H1 (cell line): ENCODE data around the gene FAM53A.

Experiments
- CBX5 ChIP-seq: fragments of 300-800, 300-1000 bp; sonication (generic); IDR thresholded peaks from 2 replicates; pipeline ENCODE4 v1.7.1; 2016; ENCODE audit warnings: antibody characterized with exemption, low read length, low read depth
- TF ChIP-seq, protein P1 (sequence below), 3 experiments: IDR thresholded peaks; 1 replicate in 2 of 3; 2 replicates in 1 of 3; pipeline versions ENCODE4 v1.5.1 to v1.6.1; 2011; ENCODE audit warnings: low read length in 3 of 3, mild to moderate bottlenecking in 3 of 3, inconsistent platforms in 2 of 3, low read depth in 1 of 3, moderate library complexity in 1 of 3; ENCODE audit not compliant: insufficient read depth in 1 of 3; ENCODE audit errors: control extremely low read depth in 1 of 3

DNA sequence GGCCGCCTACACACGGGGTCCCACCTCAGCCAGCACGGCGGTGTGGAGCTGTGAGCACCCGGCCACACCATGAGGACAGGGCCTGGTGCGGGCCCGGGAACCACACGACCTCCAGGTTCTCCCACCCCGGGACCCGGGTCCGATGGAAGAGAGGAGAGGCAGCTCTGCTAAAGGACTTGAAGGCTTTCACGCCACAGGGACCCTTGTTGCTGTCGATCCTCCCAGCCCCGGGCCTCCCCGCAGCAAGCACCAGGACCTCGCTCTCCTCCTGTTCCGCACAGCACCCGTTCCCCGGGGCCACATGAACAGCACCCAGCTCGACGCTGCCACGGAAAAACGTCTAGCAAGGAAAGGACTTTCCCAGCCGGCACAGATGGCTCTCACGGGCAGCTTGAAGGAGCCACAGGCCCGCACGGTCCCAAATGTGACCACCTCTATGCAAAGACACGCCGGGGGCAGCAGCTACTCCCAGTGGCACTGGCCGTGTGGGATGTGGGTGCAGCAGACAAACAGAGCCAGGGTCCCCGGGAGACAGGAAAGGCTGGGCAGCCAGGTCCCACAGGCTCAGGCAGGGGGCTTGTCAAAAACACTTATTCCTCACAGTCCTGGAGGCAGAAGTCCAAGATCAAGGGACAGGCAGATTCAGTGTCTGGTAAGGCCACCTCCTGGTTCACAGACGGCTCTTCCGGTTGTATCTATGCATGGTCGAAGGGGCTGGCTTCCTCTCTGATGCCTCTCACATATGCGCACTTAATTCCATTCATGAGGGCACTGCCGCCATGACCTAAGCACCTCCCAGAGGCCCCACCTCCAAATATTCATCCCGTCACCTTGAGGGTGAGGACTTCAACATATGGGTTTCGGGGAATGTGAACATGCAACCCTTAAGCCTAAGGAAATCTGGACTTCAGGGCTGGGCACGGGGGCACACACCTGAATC lies 24.7 kb downstream of the FAM53A start:
- TF ChIP-seq, protein P1, sequence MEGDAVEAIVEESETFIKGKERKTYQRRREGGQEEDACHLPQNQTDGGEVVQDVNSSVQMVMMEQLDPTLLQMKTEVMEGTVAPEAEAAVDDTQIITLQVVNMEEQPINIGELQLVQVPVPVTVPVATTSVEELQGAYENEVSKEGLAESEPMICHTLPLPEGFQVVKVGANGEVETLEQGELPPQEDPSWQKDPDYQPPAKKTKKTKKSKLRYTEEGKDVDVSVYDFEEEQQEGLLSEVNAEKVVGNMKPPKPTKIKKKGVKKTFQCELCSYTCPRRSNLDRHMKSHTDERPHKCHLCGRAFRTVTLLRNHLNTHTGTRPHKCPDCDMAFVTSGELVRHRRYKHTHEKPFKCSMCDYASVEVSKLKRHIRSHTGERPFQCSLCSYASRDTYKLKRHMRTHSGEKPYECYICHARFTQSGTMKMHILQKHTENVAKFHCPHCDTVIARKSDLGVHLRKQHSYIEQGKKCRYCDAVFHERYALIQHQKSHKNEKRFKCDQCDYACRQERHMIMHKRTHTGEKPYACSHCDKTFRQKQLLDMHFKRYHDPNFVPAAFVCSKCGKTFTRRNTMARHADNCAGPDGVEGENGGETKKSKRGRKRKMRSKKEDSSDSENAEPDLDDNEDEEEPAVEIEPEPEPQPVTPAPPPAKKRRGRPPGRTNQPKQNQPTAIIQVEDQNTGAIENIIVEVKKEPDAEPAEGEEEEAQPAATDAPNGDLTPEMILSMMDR (IDR thresholded peaks at IDR 0.05; ENCODE audit: control extremely low read depth in 1 of 3, insufficient read depth in 1 of 3, low read depth in 1 of 3, low read length in 3 of 3) = no peak
- TF ChIP-seq CBX5 = no peak
